DND-41 (cell line): ENCODE data around the gene GPR55.
"Not testable (repeated sequence)": the region's sequence is repeated elsewhere in the genome, so short reads cannot be mapped to it uniquely, and the experiment has no call there.

ENCODE experiments used
- ATAC-seq: fragments of 200-7000 bp; cut with Tn5 transposase; 3 replicates; pipeline ENCODE4 v1.9.1; 2021; ENCODE audit warnings: low read depth; ENCODE audit not compliant: insufficient read depth
- DNase-seq: peaks from one replicate; pipeline ENCODE4 v3.0.0-alpha.2; 2020
- H2AFZ ChIP-seq: 2 replicates; pipeline ENCODE4 v1.6.0; 2012; ENCODE audit warnings: low read depth, low read length
- H3K27ac ChIP-seq: 2 replicates; pipeline ENCODE4 v1.5.1; 2012; ENCODE audit warnings: low read length, inconsistent platforms
- H3K27me3 ChIP-seq: fragments of 200-600 bp; sonication (generic); 2 replicates; pipeline ENCODE4 v1.6.0; 2012; ENCODE audit warnings: low read length, mild to moderate bottlenecking, inconsistent platforms; ENCODE audit not compliant: insufficient read depth, poor library complexity
- H3K36me3 ChIP-seq: 2 replicates; pipeline ENCODE4 v1.5.1; 2012; ENCODE audit warnings: low read length, inconsistent platforms; ENCODE audit not compliant: insufficient read depth
- H3K4me1 ChIP-seq: 2 replicates; pipeline ENCODE4 v1.5.1; 2012; ENCODE audit warnings: mild to moderate bottlenecking, low read length; ENCODE audit not compliant: insufficient read depth
- H3K4me2 ChIP-seq: 2 replicates; pipeline ENCODE4 v1.6.0; 2012; ENCODE audit warnings: mild to moderate bottlenecking, moderate library complexity, low read length, inconsistent platforms; ENCODE audit not compliant: insufficient read depth
- H3K4me3 ChIP-seq, 2 experiments: fragments of 200-600 bp in 1 of 2; shearing (Covaris generic) in 1 of 2; 2 replicates each; pipeline ENCODE4 v1.5.1; 2012 to 2016; ENCODE audit warnings: inconsistent platforms in 2 of 2, low read length in 2 of 2, mild to moderate bottlenecking in 2 of 2, low read depth in 1 of 2, moderate library complexity in 1 of 2
- H3K79me2 ChIP-seq: 2 replicates; pipeline ENCODE4 v1.6.0; 2012; ENCODE audit warnings: low read length, inconsistent platforms; ENCODE audit not compliant: insufficient read depth
- H3K9ac ChIP-seq: 2 replicates; pipeline ENCODE4 v1.6.0; 2012; ENCODE audit warnings: low read depth, mild to moderate bottlenecking, inconsistent platforms, low read length, moderate library complexity
- H3K9me3 ChIP-seq: 2 replicates; pipeline ENCODE4 v1.5.1; 2012; ENCODE audit warnings: low read length, moderate library complexity, mild to moderate bottlenecking, inconsistent platforms; ENCODE audit not compliant: insufficient read depth, severe bottlenecking
- H4K20me1 ChIP-seq: 2 replicates; pipeline ENCODE4 v1.6.0; 2012; ENCODE audit warnings: low read length; ENCODE audit not compliant: insufficient read depth
- EZH2 ChIP-seq: IDR thresholded peaks from 3 replicates; pipeline ENCODE4 v1.6.1; 2012; ENCODE audit warnings: borderline replicate concordance, low read depth, mild to moderate bottlenecking, moderate library complexity, low read length, inconsistent platforms; ENCODE audit not compliant: severe bottlenecking
- TF ChIP-seq, protein P1 (sequence below): IDR thresholded peaks from 2 replicates; pipeline ENCODE4 v1.5.1; 2012; ENCODE audit warnings: borderline replicate concordance, low read length, moderate library complexity, mild to moderate bottlenecking; ENCODE audit not compliant: poor library complexity, severe bottlenecking; ENCODE audit errors: extremely low read depth

The GPR55 gene

DNA sequence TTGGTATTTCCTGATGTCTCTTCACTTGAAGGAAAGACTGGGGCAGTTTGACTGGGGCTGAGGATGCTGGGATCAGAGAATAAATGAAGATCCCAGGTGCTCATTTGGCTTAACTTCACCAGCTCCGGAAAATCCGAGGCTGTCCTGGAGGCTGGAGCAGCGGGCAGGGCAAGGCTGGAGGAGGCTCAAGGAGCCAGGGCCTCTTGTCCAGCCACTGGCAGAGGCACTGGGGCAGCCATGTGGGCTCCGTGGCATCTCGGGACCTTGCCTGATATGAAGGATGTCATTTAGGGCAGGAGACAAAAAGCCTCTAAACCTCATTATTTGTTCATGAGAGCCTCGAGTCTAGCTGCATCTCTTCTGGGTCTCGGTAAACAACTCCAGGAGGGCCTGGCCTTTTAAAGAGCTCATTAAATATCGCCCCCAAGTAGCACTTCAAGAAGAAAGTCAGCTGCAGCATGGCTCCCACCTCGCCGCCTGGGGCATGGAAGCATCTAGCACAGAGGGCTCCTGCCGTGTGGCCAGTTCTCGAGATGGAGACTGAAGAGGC is 13.5 kb upstream of the GPR55 start:
- Histone ChIP-seq H3K4me1 (no peaks in the 10 kb centered on the region), H3K4me3 (no peak overlapping the region), H4K20me1 (no peaks in the 10 kb centered on the region), H3K79me2 (no peaks in the 10 kb centered on the region), H3K36me3 (no peaks in the 10 kb centered on the region), H3K9ac (no peak overlapping the region), H3K9me3 (no peaks in the 10 kb centered on the region), H3K27ac (no peak overlapping the region), H3K4me2 (no peak overlapping the region), H2AFZ (no peak overlapping the region), H3K27me3 (no peaks in the 10 kb centered on the region)
- DNase-seq (no peak), ATAC-seq (no peak)
- TF ChIP-seq, protein P1, sequence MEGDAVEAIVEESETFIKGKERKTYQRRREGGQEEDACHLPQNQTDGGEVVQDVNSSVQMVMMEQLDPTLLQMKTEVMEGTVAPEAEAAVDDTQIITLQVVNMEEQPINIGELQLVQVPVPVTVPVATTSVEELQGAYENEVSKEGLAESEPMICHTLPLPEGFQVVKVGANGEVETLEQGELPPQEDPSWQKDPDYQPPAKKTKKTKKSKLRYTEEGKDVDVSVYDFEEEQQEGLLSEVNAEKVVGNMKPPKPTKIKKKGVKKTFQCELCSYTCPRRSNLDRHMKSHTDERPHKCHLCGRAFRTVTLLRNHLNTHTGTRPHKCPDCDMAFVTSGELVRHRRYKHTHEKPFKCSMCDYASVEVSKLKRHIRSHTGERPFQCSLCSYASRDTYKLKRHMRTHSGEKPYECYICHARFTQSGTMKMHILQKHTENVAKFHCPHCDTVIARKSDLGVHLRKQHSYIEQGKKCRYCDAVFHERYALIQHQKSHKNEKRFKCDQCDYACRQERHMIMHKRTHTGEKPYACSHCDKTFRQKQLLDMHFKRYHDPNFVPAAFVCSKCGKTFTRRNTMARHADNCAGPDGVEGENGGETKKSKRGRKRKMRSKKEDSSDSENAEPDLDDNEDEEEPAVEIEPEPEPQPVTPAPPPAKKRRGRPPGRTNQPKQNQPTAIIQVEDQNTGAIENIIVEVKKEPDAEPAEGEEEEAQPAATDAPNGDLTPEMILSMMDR, result no peak
- TF ChIP-seq EZH2, result no peak

DNA sequence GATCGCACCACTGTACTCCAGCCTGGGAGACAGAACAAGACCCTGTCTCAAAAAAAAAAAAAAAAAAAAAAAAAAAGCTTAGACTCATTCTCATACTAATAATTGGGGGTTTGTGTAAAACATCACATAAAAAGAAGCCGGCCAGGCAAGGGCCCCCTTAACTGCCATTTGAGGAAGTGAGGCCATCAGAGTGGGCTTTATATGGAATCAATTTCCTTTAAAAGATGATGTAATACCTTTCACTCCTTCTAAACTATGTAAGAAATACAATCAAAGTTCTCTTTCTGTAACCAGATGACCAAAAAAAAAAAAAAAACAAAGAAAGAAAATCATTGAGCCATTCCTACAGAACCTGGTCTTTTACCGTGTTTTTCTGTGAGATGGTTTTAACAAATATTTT is 13.1 kb upstream of the GPR55 start:
- Histone ChIP-seq H3K4me2 (no peak overlapping the region), H3K4me3 (no peak overlapping the region), H3K9ac (no peak overlapping the region), H4K20me1 (no peaks in the 10 kb centered on the region), H3K27me3 (no peaks in the 10 kb centered on the region), H3K27ac (no peak overlapping the region), H3K4me1 (no peaks in the 10 kb centered on the region), H3K79me2 (no peaks in the 10 kb centered on the region), H3K9me3 (no peaks in the 10 kb centered on the region), H2AFZ (no peak overlapping the region), H3K36me3 (no peaks in the 10 kb centered on the region)
- no peak for ATAC-seq
- DNase-seq, result no peak
- TF ChIP-seq EZH2, result no peak
- TF ChIP-seq, protein P1, result no peak

DNA sequence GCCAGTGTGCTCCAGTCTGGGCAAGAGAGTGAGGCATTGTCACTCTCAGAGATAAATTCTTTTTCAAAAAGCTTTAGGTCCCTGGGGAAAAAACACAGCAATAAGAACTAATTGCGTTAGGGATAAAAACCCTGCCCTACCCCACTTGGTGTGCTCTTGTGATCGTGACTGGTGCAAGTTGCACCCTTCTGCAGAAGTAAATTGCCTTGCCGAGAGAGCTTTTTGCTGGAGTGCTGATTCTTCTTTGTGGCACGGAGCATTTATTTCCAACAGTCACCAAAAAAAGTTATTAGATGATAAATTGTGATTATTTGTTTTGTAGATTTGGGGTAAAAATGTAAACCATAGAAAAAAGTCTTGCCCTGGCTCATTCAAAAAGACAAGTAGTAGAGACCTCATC is 12.3 kb upstream of the GPR55 start:
- TF ChIP-seq, protein P1, result no peak
- no peak for TF ChIP-seq EZH2
- Histone ChIP-seq H3K4me3 (no peak overlapping the region), H3K27me3 (no peaks in the 10 kb centered on the region), H3K4me1 (no peaks in the 10 kb centered on the region), H3K9me3 (no peaks in the 10 kb centered on the region), H3K27ac (no peak overlapping the region), H3K4me2 (no peak overlapping the region), H3K79me2 (no peaks in the 10 kb centered on the region), H2AFZ (no peak overlapping the region), H3K36me3 (no peaks in the 10 kb centered on the region), H3K9ac (no peak overlapping the region), H4K20me1 (no peaks in the 10 kb centered on the region)
- DNase-seq (no peak), ATAC-seq (no peak)

DNA sequence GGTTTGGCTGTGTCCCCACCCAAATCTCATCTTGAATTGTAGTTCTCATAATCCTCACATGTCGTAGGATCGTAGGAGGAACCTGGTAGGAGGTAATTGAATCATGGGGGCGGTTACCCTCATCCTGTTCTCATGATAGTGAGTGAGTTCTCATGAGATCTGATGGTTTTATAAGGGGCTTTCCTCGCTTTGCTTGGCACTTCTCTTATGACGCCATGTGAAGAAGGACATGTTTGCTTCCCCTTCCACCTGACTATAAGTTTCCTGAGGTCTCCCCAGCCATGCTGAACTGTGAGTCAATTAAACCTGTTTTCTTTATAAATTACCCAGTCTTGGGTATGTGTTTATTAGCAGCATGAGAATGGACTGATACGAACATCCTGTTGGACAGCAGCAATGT is 11.2 kb upstream of the GPR55 start:
- ATAC-seq, DNase-seq, H3K4me1 ChIP-seq, H3K9me3 ChIP-seq, H3K27me3 ChIP-seq, H3K9ac ChIP-seq, H2AFZ ChIP-seq, H4K20me1 ChIP-seq, H3K27ac ChIP-seq, H3K4me3 ChIP-seq, H3K36me3 ChIP-seq, H3K4me2 ChIP-seq, H3K79me2 ChIP-seq: not testable (repeated sequence)
